ENCODE results near the gene BARHL1. TPM values are rescaled to one million over a fixed set of nuclear protein-coding genes. Genes with fewer than 3 reads are reported as not detected.

Gene BARHL1
- total and polyA plus RNA-seq, 2 donors (not counting 3 experiments of a cell fraction or from before 2014, with no cell fraction given) = not detected

GRCh38 chr9:132627106-132627505 is 44.7 kb downstream of the BARHL1 start:
- CTCF ChIA-PET = no interaction called here
- FAIRE-seq = no peak

More at GRCh38 chr9:132627106-132627505, 44.7 kb downstream of the BARHL1 start:
- Histone ChIP-seq H3K4me3 (replicated peaks in 1 of 3; ENCODE audit: insufficient read depth in 1 of 3, low read depth in 1 of 3, low read length in 3 of 3) (no peak overlapping the region), H3K4me2 (ENCODE audit: insufficient read depth, low read length) (no peak overlapping the region), H3K27me3 (ENCODE audit: control insufficient read depth in 2 of 2, insufficient read depth in 2 of 2, low read length in 2 of 2) (no peaks in the 10 kb centered on the region), H2AFZ (ENCODE audit: low read depth, low read length) (no peak overlapping the region), H3K27ac (ENCODE audit: insufficient read depth, low read depth, low read length) (no peak overlapping the region), H3K9me3 (replicated peaks; ENCODE audit: control insufficient read depth, insufficient read depth, low read length) (no peaks in the 10 kb centered on the region), H3K4me1 (ENCODE audit: control insufficient read depth, extremely low read depth, insufficient read depth, low read length) (no peaks in the 10 kb centered on the region), H4K20me1 (replicated peaks; ENCODE audit: control insufficient read depth, extremely low read depth, insufficient read depth, low read length) (no peaks in the 10 kb centered on the region), H3K9ac (replicated peaks; ENCODE audit: extremely low read depth, insufficient read depth, low read length) (no peak overlapping the region), H3K9me1 (replicated peaks; ENCODE audit: control insufficient read depth, extremely low read depth, insufficient read depth, low read length) (no peaks in the 10 kb centered on the region), H3K79me2 (ENCODE audit: control insufficient read depth, insufficient read depth, low read length) (no peaks in the 10 kb centered on the region), H3K36me3 (ENCODE audit: control insufficient read depth in 2 of 2, extremely low read depth in 1 of 2, insufficient read depth in 2 of 2, low read length in 2 of 2) (peaks cover 8 to 19% of the 10 kb centered on the region in 2 experiments)
- intact Hi-C loops (cut with micrococcal nuclease) = no loop called here
- no peak for DNase-seq (ENCODE audit: low read depth, low spot score)
- POLR2A ChIA-PET = no interaction called here
- no TSS peak for BruUV-seq (replicated peaks)
- no peak for TF ChIP-seq MYC (IDR thresholded peaks at IDR 0.05; ENCODE audit: low read depth, low read length)
- no peak for TF ChIP-seq POLR2A (IDR thresholded peaks at IDR 0.05; ENCODE audit: low read depth, low read length)
- TF ChIP-seq EZH2 (IDR thresholded peaks at IDR 0.05; ENCODE audit: borderline replicate concordance, low read depth, low read length, severe bottlenecking) = no peak
- TF ChIP-seq FOS (IDR thresholded peaks at IDR 0.05; ENCODE audit: borderline replicate concordance, insufficient read depth, low read length) = no peak
- no peak for TF ChIP-seq CTCF (IDR thresholded peaks at IDR 0.05; ENCODE audit: extremely low read depth in 1 of 2, insufficient read depth in 1 of 2, low read depth in 1 of 2, low read length in 2 of 2)
- TF ChIP-seq POLR2AphosphoS5 (IDR thresholded peaks at IDR 0.05; ENCODE audit: insufficient read depth, low read depth, low read length) = no peak
- no peak for TF ChIP-seq MAX (IDR thresholded peaks at IDR 0.05; ENCODE audit: insufficient read depth, insufficient read length)
- no peak for TF ChIP-seq JUN (IDR thresholded peaks at IDR 0.05; ENCODE audit: borderline replicate concordance, insufficient read depth, insufficient read length, low read depth)
- no peak for TF ChIP-seq GATA2 (IDR thresholded peaks at IDR 0.05; ENCODE audit: insufficient read depth, insufficient read length, low read depth, low read length)
- dilution Hi-C loops (cut with MboI; ENCODE audit: extremely low pct_ligation_motif_present, low sequenced_read_pairs) = no loop called here

All from endothelial cell of umbilical vein (primary cell).